HepG2 (cell line): ENCODE results near the gene DST. TPM values are rescaled to one million over a fixed set of nuclear protein-coding genes. Genes with fewer than 3 reads are reported as not detected.

ENCODE experiments used
- ATAC-seq: fragments of 200-7000 bp; cut with Tn5 transposase; 3 replicates; pipeline ENCODE4 v1.9.1; 2020; ENCODE audit warnings: mild to moderate bottlenecking, moderate library complexity
- BruUV-seq: library from RNA; stranded (reverse); fragments of 400-500 nt; replicated peaks from 2 replicates; lab custom pipeline; 2021; lab: Mats Ljungman, UMichigan
- CTCF ChIA-PET: fragments of 300-600 bp; formaldehyde crosslinking; extraction: SDS; loops from one replicate; lab custom pipeline; 2021; ENCODE audit warnings: low total read pairs, inconsistent platforms, low intra/inter-chr PET ratio; lab: Yijun Ruan, JAX
- POLR2A ChIA-PET: fragments of 350-600 bp; sonication (Branson Sonifier 250); formaldehyde crosslinking; loops from one replicate; lab custom pipeline; 2020; ENCODE audit warnings: antibody characterized with exemption, inconsistent platforms; lab: Yijun Ruan, JAX
- DNase-seq: peaks from one replicate; pipeline ENCODE4 v3.0.0-alpha.2; 2015; ENCODE audit warnings: low spot score
- FAIRE-seq: peaks from 3 replicates; lab custom pipeline; 2011; peaks lifted over from hg19 to GRCh38; lab: Jason Lieb, UNC
- H2AFZ ChIP-seq: one replicate; pipeline ENCODE4 v1.6.1; 2011; ENCODE audit warnings: low read length, inconsistent platforms
- H3K27ac ChIP-seq: fragments of 300-600 bp; 3 replicates; pipeline ENCODE4 v1.8.0; 2011; ENCODE audit warnings: mixed run types, mild to moderate bottlenecking, mixed read lengths, low read length, inconsistent platforms; ENCODE audit not compliant: insufficient read depth; ENCODE audit errors: extremely low read length
- H3K27me3 ChIP-seq, 2 experiments: fragments of 200-600 bp in 1 of 2; 2 replicates in 1 of 2; 3 replicates in 1 of 2; pipeline versions ENCODE4 v1.6.0 to v1.8.0; 2011; ENCODE audit warnings: low read length in 2 of 2, mild to moderate bottlenecking in 2 of 2, moderate library complexity in 2 of 2, inconsistent platforms in 1 of 2; ENCODE audit not compliant: insufficient read depth in 2 of 2, control insufficient read depth in 1 of 2
- H3K36me3 ChIP-seq, 2 experiments: fragments of 200-600 bp in 1 of 2; replicated peaks in 1 of 2; 2 replicates in 1 of 2; 3 replicates in 1 of 2; pipeline versions ENCODE4 v1.5.1 to v1.8.0; 2011; ENCODE audit warnings: low read length in 2 of 2, inconsistent platforms in 1 of 2; ENCODE audit not compliant: insufficient read depth in 2 of 2, control insufficient read depth in 1 of 2
- H3K4me1 ChIP-seq: 2 replicates; pipeline ENCODE4 v1.5.1; 2012; ENCODE audit warnings: low read length, inconsistent platforms; ENCODE audit not compliant: insufficient read depth
- H3K4me2 ChIP-seq: 2 replicates; pipeline ENCODE4 v1.6.0; 2011; ENCODE audit warnings: low read depth, low read length, inconsistent platforms
- H3K4me3 ChIP-seq, 3 experiments: fragments of 200-600 bp in 1 of 3; sonication (generic), shearing (Covaris generic) in 1 of 3; replicated peaks in 1 of 3; 2 replicates each; pipeline ENCODE4 v1.5.1; 2011 to 2016; ENCODE audit warnings: low read length in 3 of 3, inconsistent platforms in 2 of 3, low read depth in 2 of 3, mild to moderate bottlenecking in 2 of 3, control low read depth in 1 of 3, mixed read lengths in 1 of 3; ENCODE audit not compliant: insufficient read depth in 1 of 3
- H3K79me2 ChIP-seq: one replicate; pipeline ENCODE4 v1.6.1; 2011; ENCODE audit warnings: low read length, inconsistent platforms; ENCODE audit not compliant: insufficient read depth
- H3K9ac ChIP-seq: 2 replicates; pipeline ENCODE4 v1.6.0; 2011; ENCODE audit warnings: mild to moderate bottlenecking, low read depth, low read length, inconsistent platforms; ENCODE audit not compliant: insufficient read depth
- H3K9me3 ChIP-seq: 2 replicates; pipeline ENCODE4 v1.5.1; 2012; ENCODE audit warnings: mild to moderate bottlenecking, low read length
- H4K20me1 ChIP-seq: 2 replicates; pipeline ENCODE4 v1.6.0; 2011; ENCODE audit warnings: inconsistent platforms, mild to moderate bottlenecking, low read length, moderate library complexity; ENCODE audit not compliant: insufficient read depth
- ARNT2 ChIP-seq: sonication (generic); formaldehyde crosslinking; IDR thresholded peaks from 2 replicates; pipeline ENCODE4 v1.8.0; 2022; ENCODE audit warnings: mild to moderate bottlenecking, low read depth, missing genetic modification reagents, moderate library complexity
- BATF2 ChIP-seq: sonication (generic); formaldehyde crosslinking; IDR thresholded peaks from 2 replicates; pipeline ENCODE4 v1.8.0; 2022; ENCODE audit warnings: mild to moderate bottlenecking, missing genetic modification reagents, moderate library complexity
- DBP ChIP-seq: sonication (generic); formaldehyde crosslinking; IDR thresholded peaks from 2 replicates; pipeline ENCODE4 v1.4.0; 2020; ENCODE audit warnings: missing genetic modification reagents; ENCODE audit errors: not compliant biosample characterization
- HDAC1 ChIP-seq: sonication (generic); formaldehyde crosslinking; IDR thresholded peaks from 2 replicates; pipeline ENCODE4 v1.5.1; 2020; ENCODE audit warnings: mild to moderate bottlenecking, missing genetic modification reagents
- KDM5A ChIP-seq: fragments of 200-600 bp; sonication (generic); IDR thresholded peaks from 2 replicates; pipeline ENCODE4 v1.7.0; 2018; ENCODE audit warnings: antibody characterized with exemption, mild to moderate bottlenecking, low read length, borderline replicate concordance
- SIX1 ChIP-seq: sonication (generic); formaldehyde crosslinking; IDR thresholded peaks from 2 replicates; pipeline ENCODE4 v1.4.0; 2020; ENCODE audit warnings: missing genetic modification reagents, borderline replicate concordance
- U2AF1 ChIP-seq: fragments of 200-400 bp; formaldehyde crosslinking; optimal IDR thresholded peaks from 2 replicates; pipeline ENCODE3; 2017; ENCODE audit warnings: mild to moderate bottlenecking, low read depth, low read length
- XBP1 ChIP-seq: sonication (generic); formaldehyde crosslinking; IDR thresholded peaks from 2 replicates; pipeline ENCODE4 v1.5.0; 2020; ENCODE audit warnings: missing genetic modification reagents
- ZC3H13 ChIP-seq: sonication (generic); formaldehyde crosslinking; IDR thresholded peaks from 2 replicates; pipeline ENCODE4 v1.8.1; 2023; ENCODE audit warnings: mild to moderate bottlenecking, missing genetic modification reagents, moderate library complexity
- ZNF207 ChIP-seq: fragments of 450-650 bp; IDR thresholded peaks from 2 replicates; pipeline ENCODE4 v1.6.1; 2016; ENCODE audit warnings: antibody characterized with exemption, borderline replicate concordance
- ZNF383 ChIP-seq: sonication (generic); formaldehyde crosslinking; IDR thresholded peaks from 2 replicates; pipeline ENCODE4 v1.4.0; 2020; ENCODE audit warnings: missing genetic modification reagents, mild to moderate bottlenecking, borderline replicate concordance
- ZNF570 ChIP-seq: sonication (generic); formaldehyde crosslinking; IDR thresholded peaks from 2 replicates; pipeline ENCODE4 v1.4.0; 2020; ENCODE audit warnings: mild to moderate bottlenecking, missing genetic modification reagents, borderline replicate concordance
- ZNF670 ChIP-seq: sonication (generic); formaldehyde crosslinking; IDR thresholded peaks from 2 replicates; pipeline ENCODE4 v1.8.0; 2022; ENCODE audit warnings: mild to moderate bottlenecking, missing genetic modification reagents, borderline replicate concordance
- WGBS: methylation state at CpG from one replicate; pipeline ENCODE4 v1.1.6; 2017; ENCODE audit warnings: low lambda C conversion rate; 5-methylcytosine and 5-hydroxymethylcytosine counted together
- in situ Hi-C: cut with HindIII; loops from 2 replicates; pipeline ENCODE4 v1.10.0; 2017; ENCODE audit warnings: low pct_unique_long_range_greater_than_20kb; ENCODE audit not compliant: extremely low pct_ligation_motif_present
- intact Hi-C: fragments of 100-400 bp; cut with micrococcal nuclease; formaldehyde crosslinking; loops from one replicate; pipeline ENCODE4 v1.10.0; 2022; ENCODE audit not compliant: unreplicated experiment
- polyA plus RNA-seq, 8 experiments: library from polyadenylated mRNA; depleted of rRNA in 3 of 8; stranded (reverse) in 7 of 8; unstranded in 1 of 8; fragments of >200 nt; fragmentation: Illumina TruSeq in 4 of 8; extraction: Trizol in 4 of 8; gene quantifications; 2 replicates each; pipeline versions ENCODE4 v1.2.1 to v1.2.3, GENCODE V29; 2011 to 2016; ENCODE audit warnings: low read depth in 4 of 8, missing spikeins in 1 of 8, mixed read lengths in 1 of 8; ENCODE audit not compliant: insufficient read depth in 1 of 8
- total RNA-seq, 5 experiments: library from RNA; depleted of rRNA; stranded (reverse); fragments of >200 nt; fragmentation: Illumina TruSeq; extraction: Trizol; gene quantifications; 2 replicates each; pipeline ENCODE4 v1.2.3, GENCODE V29; 2016; ENCODE audit warnings: low read depth in 1 of 5

The DST gene
- total and polyA plus RNA-seq, 2 of the 13 experiments (the other 11 are each of a cell fraction or from before 2014, with no cell fraction given): 64.4 to 89.0 TPM

- TF ChIP-seq ZNF570 (CRISPR knock-in tag) (no peak), BATF2 (no peak), XBP1 (no peak), DBP (no peak), SIX1 (CRISPR knock-in tag) (no peak), KDM5A (no peak), ZC3H13 (no peak), ZNF383 (CRISPR knock-in tag) (no peak), ZNF207 (no peak), HDAC1 (no peak)
Observed at GRCh38 chr6:56608332-56608731, 34.4 kb downstream of the DST start (continued).

- CTCF ChIA-PET: no interaction called here
- intact Hi-C loops (no loop called here), in situ Hi-C loops (no loop called here)
- FAIRE-seq: no peak
- TF ChIP-seq ZNF670 (no peak), ARNT2 (no peak), U2AF1 (no peak)
- H4K20me1 ChIP-seq: no peaks in the 10 kb centered on the region
- WGBS: 96% methylated on average over 2 of the region's 2 CpGs
- H3K9ac ChIP-seq: no peak overlapping the region
- no peaks in the 10 kb centered on the region for H3K4me1 ChIP-seq
- H2AFZ ChIP-seq: no peak overlapping the region
- no TSS peak for BruUV-seq
- H3K4me3 ChIP-seq: no peak overlapping the region
- H3K36me3 ChIP-seq: 0 out of 5 replicates have a peak, but pooled peaks cover 0 to 2% of the 10 kb centered on the region in 2 experiments
- H3K9me3 ChIP-seq: no peaks in the 10 kb centered on the region
- no peaks in the 10 kb centered on the region for H3K79me2 ChIP-seq
- H3K27ac ChIP-seq: no peak overlapping the region
- H3K4me2 ChIP-seq: no peak overlapping the region
- no peak for ATAC-seq
- POLR2A ChIA-PET: no interaction called here
- DNase-seq: no peak
- no peaks in the 10 kb centered on the region for H3K27me3 ChIP-seq
Observed at GRCh38 chr6:56607111-56607752, 35.5 kb downstream of the DST start.
